Measurements from ENCODE around the gene XRCC4.

Gene XRCC4

DNA sequence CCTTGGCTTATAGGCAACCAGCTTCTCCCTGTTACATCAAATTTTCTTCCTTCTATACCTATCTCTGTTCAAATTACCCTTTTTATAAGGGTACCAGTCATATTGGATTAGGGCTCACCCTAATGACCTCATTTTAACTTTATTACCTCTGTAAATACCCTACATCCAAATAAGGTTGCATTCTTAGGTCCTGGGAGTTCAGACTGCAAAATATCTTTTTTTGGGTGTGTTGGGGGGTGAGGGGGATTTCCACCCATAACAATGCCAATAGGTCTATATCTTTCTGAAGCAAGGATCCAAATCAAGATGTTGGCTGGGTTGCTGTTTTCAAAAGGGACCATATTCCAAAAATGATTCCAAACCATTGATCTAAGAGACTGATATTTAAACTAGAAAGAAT is 141.7 kb downstream of the XRCC4 start:
- TF ChIP-seq, protein P1, sequence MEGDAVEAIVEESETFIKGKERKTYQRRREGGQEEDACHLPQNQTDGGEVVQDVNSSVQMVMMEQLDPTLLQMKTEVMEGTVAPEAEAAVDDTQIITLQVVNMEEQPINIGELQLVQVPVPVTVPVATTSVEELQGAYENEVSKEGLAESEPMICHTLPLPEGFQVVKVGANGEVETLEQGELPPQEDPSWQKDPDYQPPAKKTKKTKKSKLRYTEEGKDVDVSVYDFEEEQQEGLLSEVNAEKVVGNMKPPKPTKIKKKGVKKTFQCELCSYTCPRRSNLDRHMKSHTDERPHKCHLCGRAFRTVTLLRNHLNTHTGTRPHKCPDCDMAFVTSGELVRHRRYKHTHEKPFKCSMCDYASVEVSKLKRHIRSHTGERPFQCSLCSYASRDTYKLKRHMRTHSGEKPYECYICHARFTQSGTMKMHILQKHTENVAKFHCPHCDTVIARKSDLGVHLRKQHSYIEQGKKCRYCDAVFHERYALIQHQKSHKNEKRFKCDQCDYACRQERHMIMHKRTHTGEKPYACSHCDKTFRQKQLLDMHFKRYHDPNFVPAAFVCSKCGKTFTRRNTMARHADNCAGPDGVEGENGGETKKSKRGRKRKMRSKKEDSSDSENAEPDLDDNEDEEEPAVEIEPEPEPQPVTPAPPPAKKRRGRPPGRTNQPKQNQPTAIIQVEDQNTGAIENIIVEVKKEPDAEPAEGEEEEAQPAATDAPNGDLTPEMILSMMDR (IDR thresholded peaks at IDR 0.05; ENCODE audit: insufficient read depth, low read length, missing control alignments): no peak
- DNase-seq (ENCODE audit: low read depth, low spot score): no peak
- ChIA-PET POLR2A (no interaction called here), CTCF (no interaction called here)
- no peak overlapping the region for H3K4me3 ChIP-seq (ENCODE audit: low read depth, low read length)

DNA sequence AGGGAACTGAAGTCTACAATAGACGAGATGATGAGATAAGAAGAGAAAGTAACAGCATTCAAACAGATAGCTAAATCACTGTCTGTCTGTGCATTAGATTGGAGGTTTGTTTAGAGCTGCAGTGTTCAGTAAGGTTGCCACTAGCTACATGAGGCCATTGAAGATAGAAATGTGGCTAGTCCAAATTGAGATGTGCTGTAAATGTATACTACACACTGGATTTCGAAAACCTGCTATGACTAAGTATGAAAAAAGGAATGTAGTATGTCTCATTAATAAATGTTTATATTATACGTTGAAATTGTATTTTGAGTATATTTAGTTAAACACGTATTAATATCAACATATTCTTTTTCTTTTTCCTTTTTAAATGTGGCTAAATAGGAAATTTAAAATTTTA is 142.1 kb downstream of the XRCC4 start:
- TF ChIP-seq, protein P1 (IDR thresholded peaks at IDR 0.05; ENCODE audit: insufficient read depth, low read length, missing control alignments): no peak
- no peak overlapping the region for H3K4me3 ChIP-seq (ENCODE audit: low read depth, low read length)
- ChIA-PET POLR2A (no interaction called here), CTCF (no interaction called here)
- DNase-seq (ENCODE audit: low read depth, low spot score): no peak

DNA sequence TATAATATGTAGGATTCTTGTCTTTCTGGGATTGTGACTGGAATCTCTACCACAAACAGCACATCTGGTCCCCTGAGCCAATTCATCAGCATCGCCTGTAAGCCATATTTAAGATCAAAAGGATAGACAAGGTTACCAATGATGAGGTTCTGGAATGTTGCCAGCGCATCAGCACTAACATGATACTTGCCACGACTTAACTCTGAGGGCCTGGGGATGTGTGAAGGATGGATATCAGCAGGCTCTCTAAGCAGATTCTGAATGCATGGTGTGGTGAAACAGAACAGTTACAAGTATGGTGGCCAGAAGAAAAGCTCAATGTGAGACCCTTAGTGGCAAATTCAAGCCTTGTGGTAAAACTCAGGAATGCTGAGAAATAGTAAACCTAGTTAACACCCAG is 143.0 kb downstream of the XRCC4 start:
- ChIA-PET POLR2A (no interaction called here), CTCF (no interaction called here)
- TF ChIP-seq, protein P1 (IDR thresholded peaks at IDR 0.05; ENCODE audit: insufficient read depth, low read length, missing control alignments): no peak
- DNase-seq (ENCODE audit: low read depth, low spot score): no peak
- H3K4me3 ChIP-seq (ENCODE audit: low read depth, low read length): no peak overlapping the region

DNA sequence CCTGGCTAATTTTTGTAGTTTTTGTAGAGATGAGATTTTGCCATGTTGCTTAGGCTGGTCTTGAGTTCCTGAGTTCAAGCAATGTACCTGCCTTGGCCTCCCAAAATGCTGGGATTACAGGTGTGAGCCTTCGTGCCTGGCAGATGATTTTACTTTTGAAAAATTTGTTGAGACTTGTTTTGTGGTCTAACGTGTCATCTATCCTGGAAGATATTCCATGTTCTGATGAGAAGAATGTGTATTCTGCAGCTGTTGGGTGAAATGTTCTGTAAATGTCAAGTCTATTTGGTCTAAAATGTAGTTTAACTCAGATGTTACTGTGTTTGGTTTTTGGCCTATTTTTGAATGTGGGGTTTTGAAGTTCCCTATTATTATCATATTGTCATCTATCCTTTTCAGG is 145.6 kb downstream of the XRCC4 start:
- POLR2A ChIA-PET: no interaction called here
- TF ChIP-seq, protein P1 (IDR thresholded peaks at IDR 0.05; ENCODE audit: insufficient read depth, low read length, missing control alignments): no peak
- no peak for DNase-seq (ENCODE audit: low read depth, low spot score)
- H3K4me3 ChIP-seq (ENCODE audit: low read depth, low read length): no peak overlapping the region
- CTCF ChIA-PET: no interaction called here

DNA sequence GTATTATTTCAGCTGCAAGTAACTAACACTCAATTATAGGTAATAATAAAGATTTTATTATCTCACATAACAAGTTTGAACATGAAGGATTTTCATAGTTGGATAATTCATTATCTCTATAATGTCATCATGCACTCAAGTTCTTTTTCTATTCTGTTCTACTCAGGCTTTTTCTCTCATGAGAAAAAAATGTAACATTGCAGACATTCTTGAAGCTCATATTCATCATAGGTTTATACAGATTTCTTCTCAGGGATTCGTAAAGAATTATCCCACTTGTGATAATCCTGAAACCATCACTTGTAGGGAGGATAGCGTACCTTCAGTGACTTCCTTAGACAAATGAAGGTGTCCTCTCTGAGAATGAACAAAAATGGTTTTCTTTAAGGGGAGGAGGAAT is 150.3 kb downstream of the XRCC4 start:
- CTCF ChIA-PET: no interaction called here
- DNase-seq (ENCODE audit: low read depth, low spot score): no peak
- TF ChIP-seq, protein P1 (IDR thresholded peaks at IDR 0.05; ENCODE audit: insufficient read depth, low read length, missing control alignments): no peak

DNA sequence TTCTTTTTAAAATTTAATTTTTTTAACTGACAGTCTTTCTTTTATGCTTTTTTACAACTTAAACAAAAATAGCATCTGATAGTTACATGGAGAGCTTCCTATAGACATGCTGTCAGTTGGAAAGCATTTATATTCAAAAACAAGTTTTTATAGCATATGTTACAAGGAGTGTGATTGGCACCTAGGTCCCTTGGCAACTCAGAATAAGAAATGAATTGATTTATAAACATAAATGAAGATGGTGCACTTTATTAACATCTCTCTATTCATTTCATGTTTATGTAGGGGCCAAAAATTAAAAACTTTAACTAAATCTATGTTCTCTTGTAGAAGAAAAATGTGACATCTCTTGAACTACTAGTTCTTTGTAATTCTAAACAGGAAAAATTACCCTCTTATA is 153.2 kb downstream of the XRCC4 start:
- DNase-seq (ENCODE audit: low read depth, low spot score): no peak
- ChIA-PET CTCF (no interaction called here), POLR2A (no interaction called here)
- H3K4me3 ChIP-seq (ENCODE audit: low read depth, low read length): no peak overlapping the region
- TF ChIP-seq, protein P1 (IDR thresholded peaks at IDR 0.05; ENCODE audit: insufficient read depth, low read length, missing control alignments): no peak

More for the DNA sequence above, 150.3 kb downstream of the XRCC4 start:
- H3K4me3 ChIP-seq (ENCODE audit: low read depth, low read length): no peak overlapping the region
- POLR2A ChIA-PET: no interaction called here
